22Rv1 (cell line): ENCODE data around the gene THSD4.

Experiments used
- CTCF ChIP-seq: fragments of 450-650 bp; IDR thresholded peaks from 2 replicates; pipeline ENCODE4 v1.5.1; 2017; ENCODE audit warnings: mild to moderate bottlenecking
- ZFX ChIP-seq: fragments of 450-650 bp; IDR thresholded peaks from 2 replicates; pipeline ENCODE4 v1.6.1; 2017; ENCODE audit warnings: antibody characterized with exemption, borderline replicate concordance

DNA sequence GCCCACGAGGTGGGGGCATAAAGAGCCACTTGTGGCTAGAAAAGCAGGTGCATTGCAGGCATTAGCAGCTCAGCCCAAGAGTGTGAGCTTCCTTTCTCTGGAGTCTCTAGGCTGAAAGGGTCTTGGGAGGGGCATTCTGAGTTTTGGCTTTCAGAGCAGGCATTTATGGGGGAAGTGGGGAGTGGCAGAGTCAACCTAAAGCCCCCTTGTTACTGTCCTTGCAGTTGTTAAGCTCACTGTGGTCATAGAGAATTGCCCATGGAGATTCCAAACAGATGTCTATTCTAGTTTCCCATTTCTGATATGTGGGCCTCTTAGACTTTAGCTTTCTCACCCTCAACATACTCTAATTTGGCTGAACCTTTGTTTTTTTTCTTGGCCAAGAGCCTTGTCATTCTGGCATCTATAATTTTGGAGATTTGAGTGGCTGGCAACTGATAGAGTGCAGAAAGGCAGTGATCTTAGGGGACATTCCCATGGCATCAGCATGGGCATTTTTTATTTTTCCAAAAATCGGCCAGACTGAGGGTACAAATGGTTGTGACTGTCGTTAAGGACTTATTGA, 217.9 kb downstream of the THSD4 start:
- no peak for TF ChIP-seq CTCF
- no peak for TF ChIP-seq ZFX
